Adrenal gland (tissue), 12 donors: ENCODE results near the gene COQ5. TPM values are rescaled to one million over a fixed set of nuclear protein-coding genes. Genes with fewer than 3 reads are reported as not detected.
"Not testable (repeated sequence)": the region's sequence is repeated elsewhere in the genome, so short reads cannot be mapped to it uniquely, and the experiment has no call there.

Experiments used
- DNase-seq, 7 donors: peaks; one replicate each; pipeline ENCODE4 v3.0.0-alpha.2; 2019 to 2020
- H3K27ac ChIP-seq, 5 donors: fragments of 200-600 bp; sonication (generic) in 4 of 5; 1 replicate in 3 of 5; 2 replicates in 2 of 5; pipeline versions ENCODE4 v1.5.1 to v1.8.0; 2016 to 2020; ENCODE audit warnings: mild to moderate bottlenecking in 1 of 5
- H3K27me3 ChIP-seq: fragments of 200-600 bp; 2 replicates; pipeline ENCODE4 v1.8.0; 2021
- H3K36me3 ChIP-seq, 2 donors: fragments of 200-600 bp; replicated peaks in 1 of 2; 1 replicate in 1 of 2; 2 replicates in 1 of 2; pipeline versions ENCODE4 v1.5.1 to v1.8.0; 2018 to 2022
- H3K4me1 ChIP-seq, 2 donors: fragments of 200-600 bp; replicated peaks in 1 of 2; 1 replicate in 1 of 2; 2 replicates in 1 of 2; pipeline versions ENCODE4 v1.5.1 to v1.8.0; 2018 to 2021
- H3K4me3 ChIP-seq, 4 donors: fragments of 200-600 bp; sonication (generic) in 3 of 4; one replicate each; pipeline ENCODE4 v1.5.1; 2016 to 2018
- H3K9me3 ChIP-seq, 3 donors: fragments of 200-600 bp; sonication (generic) in 1 of 3; replicated peaks in 1 of 3; 1 replicate in 2 of 3; 2 replicates in 1 of 3; pipeline versions ENCODE4 v1.5.1 to v1.8.0; 2016 to 2021
- CTCF ChIP-seq, 6 experiments: fragments of 450-650 bp in 4 of 6; fragments of 200-600 bp in 2 of 6; sonication (generic) in 1 of 6; IDR thresholded peaks; 1 replicate in 5 of 6; 2 replicates in 1 of 6; pipeline versions ENCODE4 v1.5.1 to v1.8.0; 2016 to 2021; ENCODE audit warnings: antibody characterized with exemption in 6 of 6, mild to moderate bottlenecking in 2 of 6, moderate library complexity in 1 of 6
- POLR2A ChIP-seq, 2 donors: fragments of 450-650 bp; IDR thresholded peaks; one replicate each; pipeline ENCODE4 v1.6.1; 2017; ENCODE audit warnings: antibody characterized with exemption in 2 of 2, mild to moderate bottlenecking in 2 of 2, moderate library complexity in 1 of 2
- WGBS, 4 donors: extraction: QIAGEN DNeasy Blood & Tissue Kit in 2 of 4; methylation state at CpG; one replicate each; pipeline versions ENCODE4 v1.1.5 to v1.1.7; 2013 to 2017; 5-methylcytosine and 5-hydroxymethylcytosine counted together
- intact Hi-C, 2 donors: fragments of 100-400 bp; cut with DNase I; formaldehyde crosslinking; loops; one replicate each; pipeline versions ENCODE4 v1.14.1 to v1.15.0; 2022 to 2023
- polyA plus RNA-seq, 3 donors: library from polyadenylated mRNA; stranded (reverse); fragments of 200-250 nt in 2 of 3; fragments of 350-450 nt in 1 of 3; fragmentation: Illumina TruSeq in 1 of 3; extraction: RNeasy Lipid Tissue Mini Kit (QIAGEN cat#74804) in 1 of 3; gene quantifications; one replicate each; pipeline ENCODE4 v1.2.3, GENCODE V29; 2013 to 2014
- total RNA-seq, 9 donors: library from RNA; depleted of rRNA in 4 of 9; stranded (reverse); fragments of >200 nt in 4 of 9; fragments of 120-200 nt in 1 of 9; fragmentation: NEBNext Ultra II Directional in 1 of 9; extraction: Animal tissue kit (Norgen Biotek cat#: 25700) in 1 of 9; gene quantifications; one replicate each; pipeline versions ENCODE4 v1.1.0 to v1.2.4, GENCODE V29; 2013 to 2023
- donor health status: healthy with polysubstance abuse.
- donor health status: Bipolar disorder and iron deficiency.
- donor health status: DM: yes; HTN: yes; CAD: no.
- donor health status: DM: no; HTN: no; CAD: no.
- donor health status: DM: no; HTN: no; CAD: no.
- donor health status: DM: yes; HTN: yes; CAD: no.

Gene COQ5
- total and polyA plus RNA-seq, 12 donors = 24.9 to 74.4 (median 34.7) TPM

- Histone ChIP-seq H3K9me3 (no peaks in the 10 kb centered on the region), H3K4me3 (no peak overlapping the region), H3K27me3 (no peaks in the 10 kb centered on the region), H3K4me1 (peaks cover 23 to 29% of the 10 kb centered on the region in 2 donors), H3K36me3 (no peaks in the 10 kb centered on the region), H3K27ac (no peak overlapping the region)
- no peak for DNase-seq
- no peak for TF ChIP-seq CTCF (IDR thresholded peaks at IDR 0.05)
- no peak for TF ChIP-seq POLR2A (IDR thresholded peaks at IDR 0.05)
- 53 to 66% (median 64%) methylated on average over 4 of the region's 4 CpGs for WGBS, 4 donors
- intact Hi-C loops = no loop called here
These were observed 3.8 kb upstream of the COQ5 start for GRCh38 chr12:120532701-120533238.

GRCh38 chr12:120530418-120530761, 1.4 kb upstream of the COQ5 start:
- peak overlapping the region in 4 of 5 donors; percentile 9 to 96 (median 68) for H3K27ac ChIP-seq
- DNase-seq, H3K27me3 ChIP-seq, intact Hi-C loops, H3K36me3 ChIP-seq, H3K9me3 ChIP-seq: not testable (repeated sequence)
- peak overlapping the region in 1 of 4 donors; percentile 80 for H3K4me3 ChIP-seq
- H3K4me1 ChIP-seq = peaks cover under 1 to 12% of the 10 kb centered on the region in 2 donors

- H3K4me3 ChIP-seq = peak overlapping the region in 2 of 4 donors; percentile 49 to 80
- 22 to 45% (median 40%) methylated on average over 19 of the region's 19 CpGs for WGBS, 4 donors
- H3K27me3 ChIP-seq = no peaks in the 10 kb centered on the region
- H3K4me1 ChIP-seq = peaks cover 0 to 12% of the 10 kb centered on the region in 2 donors
- H3K9me3 ChIP-seq = no peaks in the 10 kb centered on the region
- no peak for TF ChIP-seq CTCF (IDR thresholded peaks at IDR 0.05)
- TF ChIP-seq POLR2A (IDR thresholded peaks at IDR 0.05) = peak in 1 of 2 donors; percentile 18
- H3K27ac ChIP-seq = peak overlapping the region; percentile 79 to 96 (median 96)
- DNase-seq = no peak
- no peaks in the 10 kb centered on the region for H3K36me3 ChIP-seq
- intact Hi-C loops = no loop called here
These were observed 871 bp upstream of the COQ5 start for GRCh38 chr12:120529641-120530417.

DNA sequence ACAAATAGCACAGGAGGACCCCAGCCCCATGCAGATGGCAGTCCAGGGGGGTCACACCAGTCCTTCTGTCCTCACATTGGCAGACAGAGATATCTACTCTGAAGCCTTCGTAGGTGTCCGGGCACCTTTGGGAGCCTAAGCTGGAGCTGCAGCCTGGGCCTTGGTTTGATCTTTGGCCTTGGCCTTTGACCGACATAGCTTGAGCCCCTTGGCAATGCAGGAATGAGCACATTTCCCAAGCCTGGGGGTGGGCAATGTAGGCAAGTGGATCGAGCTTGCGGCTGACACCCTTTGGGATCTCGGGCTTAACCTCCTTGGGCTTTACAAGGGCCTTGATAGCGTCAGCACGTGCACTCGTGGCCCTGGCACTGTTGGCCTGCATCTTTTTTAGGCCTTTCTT, 6.4 kb downstream of the COQ5 start:
- Histone ChIP-seq H3K9me3 (no peaks in the 10 kb centered on the region), H3K27me3 (no peaks in the 10 kb centered on the region), H3K4me1 (no peaks in the 10 kb centered on the region), H3K4me3 (no peak overlapping the region), H3K36me3 (peaks cover 0 to 4% of the 10 kb centered on the region in 2 donors), H3K27ac (no peak overlapping the region)
- TF ChIP-seq POLR2A (IDR thresholded peaks at IDR 0.05) = no peak
- TF ChIP-seq CTCF (IDR thresholded peaks at IDR 0.05) = no peak
- WGBS, 4 donors = 77 to 88% (median 83%) methylated on average over 2 to 9 of the region's 9 CpGs
- intact Hi-C loops = no loop called here
- DNase-seq = no peak

DNA sequence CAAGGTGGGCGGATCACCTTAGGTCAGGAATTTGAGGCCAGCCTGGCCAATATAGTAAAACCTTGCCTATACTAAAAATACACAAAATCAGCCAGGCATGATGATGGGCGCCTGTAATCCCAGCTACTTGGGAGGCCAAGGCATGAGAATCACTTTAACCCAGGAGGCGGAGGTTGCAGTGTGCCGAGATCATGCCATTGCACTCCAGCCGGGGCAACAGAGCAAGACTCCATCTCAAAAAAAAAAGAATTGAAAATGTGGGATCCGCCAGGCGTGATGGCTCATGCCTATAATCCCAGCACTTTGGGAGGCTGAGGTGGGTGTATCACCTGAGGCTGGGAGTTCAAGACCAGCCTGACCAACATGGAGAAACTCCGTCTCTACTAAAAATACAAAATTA, 9.6 kb downstream of the COQ5 start:
- H3K4me3 ChIP-seq, H3K27me3 ChIP-seq, H3K4me1 ChIP-seq, intact Hi-C loops, H3K9me3 ChIP-seq, DNase-seq, H3K27ac ChIP-seq: not testable (repeated sequence)
- peaks cover 0 to 23% of the 10 kb centered on the region in 2 donors for H3K36me3 ChIP-seq
- WGBS, 4 donors = 92 to 99% (median 96%) methylated on average over 8 of the region's 8 CpGs
